Nucleus accumbens (tissue), 56 donors: ENCODE measurements around the gene SLC9A9.
A peak's percentile ranks its signal among the peaks of the same experiment; 100 is the strongest.

Experiments
- DNase-seq, 56 donors: peaks; one replicate each; lab custom pipeline; 2025; lab: John Stamatoyannopoulos, UW

SLC9A9 gene

DNA sequence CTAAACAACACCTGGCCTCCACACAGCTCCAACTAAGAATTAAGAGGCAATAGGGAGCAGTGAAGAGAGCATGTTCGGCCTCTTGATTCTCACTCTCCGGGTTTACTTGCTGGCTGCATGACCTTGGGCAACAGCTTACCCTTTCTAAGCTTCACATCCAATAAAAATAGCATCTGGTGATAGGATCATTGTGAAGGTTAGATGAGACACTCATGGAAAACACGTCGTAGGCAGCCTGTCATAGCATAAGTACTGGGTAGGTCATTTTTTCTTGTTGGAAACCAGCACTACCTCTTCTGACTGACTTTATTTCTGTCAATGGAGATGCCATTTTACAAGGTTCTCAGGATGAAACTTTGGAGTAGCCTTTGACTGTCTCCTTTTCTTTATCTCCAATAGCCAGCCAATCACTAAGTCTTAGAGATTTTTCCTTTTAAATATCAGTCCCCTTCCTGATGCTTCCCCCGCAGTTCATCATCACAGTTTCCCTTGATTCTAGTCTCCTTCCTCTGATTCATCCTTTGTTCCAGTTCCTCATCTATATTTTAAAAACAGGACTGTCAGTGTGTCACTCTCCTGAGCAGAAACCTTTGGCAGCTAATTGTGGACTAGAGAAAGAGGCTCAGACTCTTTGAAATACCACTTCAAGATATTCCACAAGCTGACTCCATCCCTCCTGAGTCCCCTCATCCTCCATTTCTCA is 271.5 kb downstream of the SLC9A9 start:
- no peak for DNase-seq

DNA sequence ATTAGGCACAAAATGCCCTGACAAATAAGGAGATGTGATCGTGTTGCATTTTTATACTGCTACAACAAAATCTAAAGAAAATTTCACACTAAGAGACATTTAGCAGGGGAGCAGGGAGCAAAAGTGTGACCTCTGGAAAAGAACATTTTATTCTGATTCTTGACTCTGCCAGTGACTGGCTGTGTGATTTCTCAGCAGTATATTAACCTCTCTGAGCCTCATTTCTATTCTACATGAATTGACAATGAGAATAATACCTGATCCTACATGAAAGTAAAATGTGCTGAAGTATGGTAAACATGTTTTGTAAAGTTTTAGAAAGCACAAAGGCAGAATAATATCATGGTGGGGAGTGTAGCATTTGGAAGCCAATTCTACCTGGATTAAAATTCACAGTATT is 273.3 kb downstream of the SLC9A9 start:
- DNase-seq: no peak

GRCh38 chr3:143573610-143574303 is 274.5 kb downstream of the SLC9A9 start:
- DNase-seq: no peak

GRCh38 chr3:143571548-143571947 is 276.7 kb downstream of the SLC9A9 start:
- DNase-seq: no peak

GRCh38 chr3:143567823-143568222 is 280.4 kb downstream of the SLC9A9 start:
- no peak for DNase-seq

- no peak for DNase-seq
These were observed 282.3 kb downstream of the SLC9A9 start for GRCh38 chr3:143565951-143566350.

DNA sequence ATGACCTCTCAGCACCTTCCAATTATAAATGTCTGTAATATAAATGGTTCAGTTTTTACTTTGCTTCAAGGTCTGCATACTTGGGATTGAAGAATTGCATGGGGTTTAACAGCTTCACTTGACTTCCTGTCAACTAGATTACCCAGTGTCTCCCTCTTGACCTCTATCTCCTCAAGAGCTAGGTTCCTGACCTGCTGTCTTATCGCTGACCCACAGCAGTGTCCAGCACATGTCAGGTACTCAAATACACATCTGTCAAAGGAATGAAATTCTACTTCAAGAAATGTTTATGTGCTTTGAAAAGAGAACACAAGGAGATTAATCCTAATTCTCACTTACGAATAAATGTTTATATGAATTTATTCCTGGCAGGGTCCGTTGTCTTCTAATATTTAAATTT is 284.5 kb downstream of the SLC9A9 start:
- DNase-seq: no peak

GRCh38 chr3:143562789-143563188 is 285.5 kb downstream of the SLC9A9 start:
- no peak for DNase-seq

- no peak for DNase-seq
These were observed 289.0 kb downstream of the SLC9A9 start for GRCh38 chr3:143559296-143559695.

GRCh38 chr3:143552851-143553250 is 295.4 kb downstream of the SLC9A9 start:
- DNase-seq: peak in 4 of 56 donors; percentile 1 to 8 (median 2)

DNA sequence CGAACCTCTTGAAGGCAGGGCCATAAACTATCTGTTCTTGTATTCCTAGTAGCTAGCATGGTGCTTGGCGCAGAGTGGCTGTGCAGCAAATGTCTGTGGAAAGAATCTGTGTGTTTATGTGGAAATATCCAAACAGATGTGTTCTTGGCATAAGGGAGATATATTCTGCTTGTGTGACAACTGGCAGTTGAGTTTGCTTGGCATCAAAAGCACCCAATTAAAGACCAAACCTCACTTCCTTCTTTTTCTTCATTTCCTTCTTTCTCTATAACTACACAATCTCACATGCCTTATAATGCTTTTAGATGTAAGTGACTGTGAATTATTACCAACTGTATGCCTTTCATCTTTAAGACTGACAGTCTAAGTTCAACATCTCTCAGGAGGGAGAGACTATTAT is 296.5 kb downstream of the SLC9A9 start:
- no peak for DNase-seq

GRCh38 chr3:143548861-143549497 is 299.3 kb downstream of the SLC9A9 start:
- no peak for DNase-seq

GRCh38 chr3:143548393-143548792 is 299.9 kb downstream of the SLC9A9 start:
- DNase-seq: no peak

DNA sequence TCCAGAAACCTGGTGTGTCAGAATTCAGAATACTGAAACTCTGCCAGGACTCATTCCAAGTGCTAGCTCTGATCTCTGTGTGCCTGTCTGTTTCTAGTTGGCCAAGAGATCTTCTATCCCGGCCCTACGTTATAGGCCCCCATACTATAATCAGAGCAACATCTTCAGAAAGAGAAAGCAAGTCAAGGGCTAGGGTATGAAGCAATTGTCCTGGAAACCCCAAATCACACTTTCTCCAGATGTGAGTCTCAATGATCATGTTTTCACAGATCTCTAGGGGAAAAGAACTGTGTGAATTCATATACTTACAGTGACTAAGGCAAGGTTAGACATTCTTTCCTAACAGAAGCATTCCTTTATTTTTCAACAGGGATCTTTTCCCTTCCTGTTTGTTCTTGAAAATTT is 309.7 kb downstream of the SLC9A9 start:
- no peak for DNase-seq

DNA sequence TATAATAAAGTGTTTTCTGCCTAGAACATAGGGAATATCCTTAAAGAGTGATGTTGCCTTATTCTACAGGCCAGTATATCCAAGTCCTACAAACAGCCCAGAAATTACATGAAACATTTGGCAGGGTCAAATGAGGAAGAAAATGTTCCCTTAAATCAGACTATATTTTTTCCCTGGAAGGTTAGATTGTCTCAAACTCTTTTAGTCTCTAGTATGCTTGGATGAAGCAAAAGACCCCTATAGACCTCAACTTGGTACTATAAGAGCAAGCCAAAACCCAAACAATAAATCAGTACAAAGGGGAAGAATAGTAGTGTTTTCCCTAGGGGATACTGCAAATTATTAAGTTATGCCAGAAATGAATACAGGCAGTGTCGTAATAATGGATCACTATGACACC is 310.2 kb downstream of the SLC9A9 start:
- DNase-seq: no peak

DNA sequence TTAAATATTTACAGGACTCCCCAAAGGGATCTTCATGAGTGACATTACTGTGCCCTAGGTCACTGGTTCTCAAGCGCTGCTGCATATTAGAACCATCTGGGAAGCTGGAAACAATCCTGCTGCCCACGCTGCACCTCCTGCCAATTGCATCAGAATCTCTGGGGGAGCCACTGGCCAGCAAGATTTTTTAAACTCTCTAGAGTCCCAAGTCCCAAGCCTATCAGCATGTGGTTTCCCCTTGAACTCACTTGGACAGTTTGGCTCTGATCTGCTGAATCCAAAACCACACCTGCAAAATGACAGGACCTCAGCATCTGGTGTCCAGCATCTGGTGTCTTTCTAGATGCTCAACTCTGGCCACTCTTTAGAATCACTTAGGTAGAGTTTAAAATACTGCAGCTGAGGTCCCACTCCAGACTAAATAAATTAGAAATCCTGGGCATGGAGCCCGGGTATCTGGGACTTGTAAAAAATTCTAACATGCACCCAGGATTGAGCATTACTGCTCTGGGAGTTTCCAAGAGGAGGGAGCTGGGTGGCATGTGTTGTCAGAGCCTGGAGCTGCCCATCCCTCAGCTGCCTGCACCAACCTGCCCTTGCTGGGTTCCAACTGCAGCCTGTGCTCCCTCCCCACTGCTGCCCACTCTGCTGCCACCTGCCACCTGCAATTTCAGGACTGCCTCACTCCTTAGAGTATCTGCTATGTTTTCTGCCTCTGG is 311.3 kb downstream of the SLC9A9 start:
- DNase-seq: no peak

- no peak for DNase-seq
These were observed 312.1 kb downstream of the SLC9A9 start for GRCh38 chr3:143535994-143536784.

DNA sequence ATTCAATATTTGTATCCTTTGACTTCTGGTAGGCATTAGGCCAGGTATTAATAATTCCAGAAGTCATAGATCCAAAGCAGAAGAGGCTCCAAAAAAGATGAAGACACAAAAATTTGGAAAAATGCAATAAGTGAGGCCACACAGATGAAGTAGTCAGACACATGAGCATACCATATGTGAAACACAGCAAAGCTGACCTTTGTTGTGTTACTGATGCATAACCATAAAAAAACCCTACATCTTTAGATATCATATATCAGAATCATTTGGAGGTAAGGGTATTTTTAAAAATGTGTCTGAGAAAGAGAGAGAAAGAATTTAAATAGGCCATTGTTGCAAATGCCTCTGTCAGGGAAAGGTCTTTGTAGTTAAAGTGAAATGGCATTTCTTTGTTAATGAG is 314.9 kb downstream of the SLC9A9 start:
- no peak for DNase-seq

GRCh38 chr3:143532091-143532490 is 316.2 kb downstream of the SLC9A9 start:
- no peak for DNase-seq

GRCh38 chr3:143531101-143531500 is 317.2 kb downstream of the SLC9A9 start:
- no peak for DNase-seq
